MM.1S (cell line): ENCODE data around the gene FGF12.

Source experiments
- EZH2 ChIP-seq: fragments of 300-600 bp; sonication (generic); optimal IDR thresholded peaks from 2 replicates; pipeline ENCODE3; 2017; ENCODE audit warnings: low read depth, mild to moderate bottlenecking, antibody characterized with exemption, low read length, mixed read lengths
- TF ChIP-seq, protein P1 (sequence below): fragments of 300-600 bp; sonication (generic); IDR thresholded peaks from 2 replicates; pipeline ENCODE4 v1.5.1; 2016; ENCODE audit warnings: antibody characterized with exemption, low read length, mixed read lengths

DNA sequence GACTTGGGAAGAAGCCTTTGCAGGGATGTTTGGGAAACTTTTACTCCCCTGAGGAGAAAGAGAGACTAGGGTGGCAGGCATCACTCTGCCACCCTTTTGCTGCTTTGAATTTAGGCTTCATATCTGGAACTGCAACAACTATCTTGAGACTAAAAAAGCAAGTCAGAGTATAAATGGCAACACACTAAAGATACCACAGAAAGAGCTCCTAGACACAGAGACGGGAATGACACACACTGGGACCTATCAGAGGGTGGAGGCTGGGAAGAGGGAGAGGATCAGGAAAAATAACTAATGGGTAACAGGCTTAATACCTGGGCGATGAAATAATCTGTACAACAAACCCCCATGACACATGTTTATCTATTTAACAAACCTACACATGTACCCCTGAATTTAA lies 237.8 kb downstream of the FGF12 start:
- TF ChIP-seq, protein P1, sequence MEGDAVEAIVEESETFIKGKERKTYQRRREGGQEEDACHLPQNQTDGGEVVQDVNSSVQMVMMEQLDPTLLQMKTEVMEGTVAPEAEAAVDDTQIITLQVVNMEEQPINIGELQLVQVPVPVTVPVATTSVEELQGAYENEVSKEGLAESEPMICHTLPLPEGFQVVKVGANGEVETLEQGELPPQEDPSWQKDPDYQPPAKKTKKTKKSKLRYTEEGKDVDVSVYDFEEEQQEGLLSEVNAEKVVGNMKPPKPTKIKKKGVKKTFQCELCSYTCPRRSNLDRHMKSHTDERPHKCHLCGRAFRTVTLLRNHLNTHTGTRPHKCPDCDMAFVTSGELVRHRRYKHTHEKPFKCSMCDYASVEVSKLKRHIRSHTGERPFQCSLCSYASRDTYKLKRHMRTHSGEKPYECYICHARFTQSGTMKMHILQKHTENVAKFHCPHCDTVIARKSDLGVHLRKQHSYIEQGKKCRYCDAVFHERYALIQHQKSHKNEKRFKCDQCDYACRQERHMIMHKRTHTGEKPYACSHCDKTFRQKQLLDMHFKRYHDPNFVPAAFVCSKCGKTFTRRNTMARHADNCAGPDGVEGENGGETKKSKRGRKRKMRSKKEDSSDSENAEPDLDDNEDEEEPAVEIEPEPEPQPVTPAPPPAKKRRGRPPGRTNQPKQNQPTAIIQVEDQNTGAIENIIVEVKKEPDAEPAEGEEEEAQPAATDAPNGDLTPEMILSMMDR, result no peak
- no peak for TF ChIP-seq EZH2
